Tibial nerve (tissue), 4 donors: Measurements from ENCODE around the gene ANXA8. TPM values are rescaled to one million over a fixed set of nuclear protein-coding genes. Genes with fewer than 3 reads are reported as not detected.

Source experiments
- small RNA-seq: library from RNA; depleted of rRNA; stranded (forward); fragments of <200 nt; gene quantifications from one replicate; pipeline ENCODE3, GENCODE V24; 2016
- total RNA-seq, 4 donors: library from RNA; depleted of rRNA; stranded (reverse); fragments of >200 nt; gene quantifications; one replicate each; pipeline ENCODE4 v1.1.0, GENCODE V29; 2016

ANXA8 gene
- total RNA-seq, 4 donors from 2014 or later: 0.30 to 9.8 (median 4.2) TPM

Small RNA genes lying within 50 kb of the gene (small RNA-seq; reads per million reads assigned to genes)
- not detected for gene AL591684.3
- gene RNA5SP312: not detected

Other genes starting within 250 kb of the ANXA8 start
- gene GDF10, start 183.9 kb downstream of the ANXA8 start, total RNA-seq: 10 to 100 TPM; 10.2 to 48.2 (median 22.9) TPM
- gene GDF2, start 161.7 kb downstream of the ANXA8 start, total RNA-seq: not detected
- not detected for gene RBP3, start 135.8 kb downstream of the ANXA8 start, total RNA-seq
- 1 to 10 TPM in 2 of 4 donors, under 1 TPM in 1, not detected in 1; 0.59 to 1.1 (median 1.0) TPM for gene ZNF488, start 99.8 kb downstream of the ANXA8 start, total RNA-seq
- not detected for gene FAM25G, start 7.6 kb upstream of the ANXA8 start, total RNA-seq
- 10 to 100 TPM in 3 of 4 donors, 1 to 10 TPM in 1; 3.3 to 26.7 (median 11.9) TPM for gene AGAP9, start 39.5 kb upstream of the ANXA8 start, total RNA-seq